GM23248 (cell line): ENCODE measurements around the gene WASF3. TPM values are rescaled to one million over a fixed set of nuclear protein-coding genes. Genes with fewer than 3 reads are reported as not detected.

Experiments
- DNase-seq: peaks from one replicate; pipeline ENCODE4 v3.0.0-alpha.2; 2015
- H2AFZ ChIP-seq: fragments of 200-600 bp; sonication (generic); 2 replicates; pipeline ENCODE4 v1.6.1; 2016; ENCODE audit warnings: antibody characterized with exemption
- H3F3A ChIP-seq: fragments of 200-600 bp; sonication (generic); 2 replicates; pipeline ENCODE4 v1.6.1; 2016; ENCODE audit warnings: mild to moderate bottlenecking, antibody characterized with exemption, mixed run types; ENCODE audit not compliant: insufficient read depth
- H3K27ac ChIP-seq: fragments of 200-600 bp; sonication (generic); 2 replicates; pipeline ENCODE4 v1.5.1; 2016; ENCODE audit warnings: mild to moderate bottlenecking
- H3K27me3 ChIP-seq: fragments of 200-600 bp; sonication (generic); replicated peaks from 2 replicates; pipeline ENCODE4 v1.6.1; 2016; ENCODE audit warnings: mild to moderate bottlenecking; ENCODE audit not compliant: insufficient read depth
- H3K36me3 ChIP-seq: fragments of 200-600 bp; sonication (generic); 2 replicates; pipeline ENCODE4 v1.6.1; 2016; ENCODE audit warnings: low read depth, mild to moderate bottlenecking
- H3K4me1 ChIP-seq: fragments of 200-600 bp; sonication (generic); 2 replicates; pipeline ENCODE4 v1.6.1; 2016; ENCODE audit warnings: mild to moderate bottlenecking; ENCODE audit not compliant: insufficient read depth
- H3K4me2 ChIP-seq: fragments of 200-600 bp; sonication (generic); one replicate; pipeline ENCODE4 v1.6.1; 2016; ENCODE audit warnings: mild to moderate bottlenecking; ENCODE audit not compliant: unreplicated experiment
- H3K4me3 ChIP-seq: fragments of 200-600 bp; sonication (generic); 2 replicates; pipeline ENCODE4 v1.5.1; 2016; ENCODE audit warnings: mild to moderate bottlenecking
- H3K79me2 ChIP-seq: fragments of 200-600 bp; sonication (generic); 2 replicates; pipeline ENCODE4 v1.6.1; 2016; ENCODE audit warnings: mild to moderate bottlenecking; ENCODE audit not compliant: insufficient read depth
- H3K9ac ChIP-seq: fragments of 200-600 bp; sonication (generic); 2 replicates; pipeline ENCODE4 v1.6.1; 2016; ENCODE audit warnings: mild to moderate bottlenecking
- H3K9me2 ChIP-seq: fragments of 200-600 bp; sonication (generic); 2 replicates; pipeline ENCODE4 v1.6.1; 2016; ENCODE audit warnings: mixed run types, mild to moderate bottlenecking, moderate library complexity; ENCODE audit not compliant: insufficient read depth
- H3K9me3 ChIP-seq: fragments of 200-600 bp; sonication (generic); one replicate; pipeline ENCODE4 v1.6.1; 2017; ENCODE audit warnings: low read depth
- H4K20me1 ChIP-seq: fragments of 200-600 bp; sonication (generic); 2 replicates; pipeline ENCODE4 v1.6.0; 2016; ENCODE audit not compliant: insufficient read depth
- EZH2 ChIP-seq: fragments of 200-600 bp; sonication (generic); IDR thresholded peaks from 2 replicates; pipeline ENCODE4 v1.6.1; 2018; ENCODE audit warnings: antibody characterized with exemption, mild to moderate bottlenecking; ENCODE audit not compliant: insufficient read depth, poor library complexity, severe bottlenecking
- EZH2phosphoT487 ChIP-seq: fragments of 200-600 bp; sonication (generic); IDR thresholded peaks from 2 replicates; pipeline ENCODE4 v1.6.1; 2018; ENCODE audit warnings: antibody characterized with exemption, moderate library complexity, mild to moderate bottlenecking, low read depth; ENCODE audit not compliant: insufficient read depth
- WGBS, 2 experiments: methylation state at CpG; one replicate each; pipeline ENCODE4 v1.1.6; 2015 to 2017; ENCODE audit warnings: low lambda C conversion rate in 2 of 2, low coverage in 1 of 2; ENCODE audit errors: missing lambda C conversion rate in 2 of 2; 5-methylcytosine and 5-hydroxymethylcytosine counted together
- in situ Hi-C: fragments of 300-500 bp; cut with MboI; formaldehyde crosslinking; loops from 2 replicates; pipeline ENCODE4 v1.15.0; 2020
- polyA plus RNA-seq: library from polyadenylated mRNA; unstranded; fragments of >200 nt; fragmentation: Nextera tagmentation; extraction: Ambion mirVana; gene quantifications from 2 replicates; pipeline ENCODE4 v1.2.1, GENCODE V29; 2016
- total RNA-seq: library from RNA; depleted of rRNA; stranded (reverse); fragments of >200 nt; shearing (Covaris generic); gene quantifications from 2 replicates; pipeline ENCODE4 v1.2.3, GENCODE V29; 2014

The WASF3 gene
- total and polyA plus RNA-seq, 2 experiments from 2014 or later = 14.7 to 19.9 TPM

GRCh38 chr13:26541041-26541440 lies 16.4 kb upstream of the WASF3 start:
- no peaks in the 10 kb centered on the region for H3K4me1 ChIP-seq
- H3K9me2 ChIP-seq = no peaks in the 10 kb centered on the region
- H3K4me3 ChIP-seq = no peak overlapping the region
- H3K9ac ChIP-seq = no peak overlapping the region
- no peak for TF ChIP-seq EZH2
- no peak for TF ChIP-seq EZH2phosphoT487
- no peak overlapping the region for H3K27ac ChIP-seq
- H2AFZ ChIP-seq = no peak overlapping the region
- H3F3A ChIP-seq = no peaks in the 10 kb centered on the region
- 12 to 13% methylated on average over 5 of the region's 5 CpGs for WGBS, 2 experiments
- no peaks in the 10 kb centered on the region for H3K9me3 ChIP-seq
- DNase-seq = no peak
- no peak overlapping the region for H3K4me2 ChIP-seq
- in situ Hi-C loops = no loop called here
- no peaks in the 10 kb centered on the region for H3K36me3 ChIP-seq
- H3K79me2 ChIP-seq = no peaks in the 10 kb centered on the region
- H4K20me1 ChIP-seq = no peaks in the 10 kb centered on the region
- H3K27me3 ChIP-seq = peaks cover 23% of the 10 kb centered on the region

GRCh38 chr13:26541678-26542568 lies 15.6 kb upstream of the WASF3 start:
- H3K9me2 ChIP-seq = no peaks in the 10 kb centered on the region
- no peaks in the 10 kb centered on the region for H3K9me3 ChIP-seq
- no peak overlapping the region for H3K9ac ChIP-seq
- H3K36me3 ChIP-seq = no peaks in the 10 kb centered on the region
- H3K4me3 ChIP-seq = no peak overlapping the region
- in situ Hi-C loops = no loop called here
- H3K4me1 ChIP-seq = no peaks in the 10 kb centered on the region
- H3F3A ChIP-seq = no peaks in the 10 kb centered on the region
- H3K79me2 ChIP-seq = no peaks in the 10 kb centered on the region
- DNase-seq = no peak
- no peak overlapping the region for H2AFZ ChIP-seq
- H3K27ac ChIP-seq = no peak overlapping the region
- H3K27me3 ChIP-seq = peaks cover 23% of the 10 kb centered on the region
- TF ChIP-seq EZH2phosphoT487 (no peak), EZH2 (no peak)
- no peaks in the 10 kb centered on the region for H4K20me1 ChIP-seq
- 42 to 45% methylated on average over 6 of the region's 6 CpGs for WGBS, 2 experiments
- H3K4me2 ChIP-seq = no peak overlapping the region

GRCh38 chr13:26544707-26545106 lies 12.8 kb upstream of the WASF3 start:
- Histone ChIP-seq H3K36me3 (no peaks in the 10 kb centered on the region), H4K20me1 (no peaks in the 10 kb centered on the region), H3K9me2 (no peaks in the 10 kb centered on the region), H3K4me2 (no peak overlapping the region), H3F3A (no peaks in the 10 kb centered on the region), H3K79me2 (no peaks in the 10 kb centered on the region), H3K9me3 (no peaks in the 10 kb centered on the region), H3K4me3 (no peak overlapping the region), H2AFZ (no peak overlapping the region), H3K27me3 (peaks cover 30% of the 10 kb centered on the region), H3K4me1 (no peaks in the 10 kb centered on the region), H3K9ac (no peak overlapping the region), H3K27ac (no peak overlapping the region)
- no peak for DNase-seq
- TF ChIP-seq EZH2 = no peak
- no peak for TF ChIP-seq EZH2phosphoT487
- in situ Hi-C loops = no loop called here
- WGBS, 2 experiments = 74 to 76% methylated on average over 8 of the region's 8 CpGs

- Histone ChIP-seq H3K79me2 (no peaks in the 10 kb centered on the region), H4K20me1 (no peaks in the 10 kb centered on the region), H3K9me2 (no peaks in the 10 kb centered on the region), H2AFZ (no peak overlapping the region), H3F3A (no peaks in the 10 kb centered on the region), H3K4me2 (no peak overlapping the region), H3K27me3 (peaks cover 17% of the 10 kb centered on the region), H3K9me3 (no peaks in the 10 kb centered on the region), H3K4me1 (peaks cover 5% of the 10 kb centered on the region; the same call in 1 of the 2 replicates), H3K4me3 (no peak overlapping the region), H3K36me3 (no peaks in the 10 kb centered on the region), H3K27ac (no peak overlapping the region), H3K9ac (no peak overlapping the region)
- 58 to 63% methylated on average over 5 of the region's 5 CpGs for WGBS, 2 experiments
- DNase-seq = no peak
- in situ Hi-C loops = no loop called here
- TF ChIP-seq EZH2phosphoT487 (no peak), EZH2 (no peak)
Observed at GRCh38 chr13:26548205-26548765, 9.2 kb upstream of the WASF3 start.
